PFSK-1 (cell line): Measurements from ENCODE around the gene INSM1.

Experiments
- POLR2AphosphoS5 ChIP-seq: IDR thresholded peaks from 2 replicates; pipeline ENCODE4 v1.6.1; 2012; ENCODE audit warnings: low read depth, mild to moderate bottlenecking, control low read depth, low read length, moderate library complexity
- SIN3A ChIP-seq: IDR thresholded peaks from 2 replicates; pipeline ENCODE4 v1.6.1; 2012; ENCODE audit warnings: mild to moderate bottlenecking, low read length, moderate library complexity, borderline replicate concordance; ENCODE audit not compliant: insufficient read depth
- TAF1 ChIP-seq: IDR thresholded peaks from 2 replicates; pipeline ENCODE4 v1.6.1; 2012; ENCODE audit warnings: low read length, control low read depth, borderline replicate concordance; ENCODE audit not compliant: insufficient read depth
- TF ChIP-seq, protein P1 (sequence below), 2 experiments: IDR thresholded peaks; 2 replicates each; pipeline versions ENCODE4 v1.6.1 to v1.8.0; 2011 to 2012; ENCODE audit warnings: low read depth in 2 of 2, low read length in 2 of 2, control low read depth in 1 of 2, inconsistent platforms in 1 of 2, mild to moderate bottlenecking in 1 of 2, moderate library complexity in 1 of 2; ENCODE audit not compliant: insufficient read depth in 1 of 2

DNA sequence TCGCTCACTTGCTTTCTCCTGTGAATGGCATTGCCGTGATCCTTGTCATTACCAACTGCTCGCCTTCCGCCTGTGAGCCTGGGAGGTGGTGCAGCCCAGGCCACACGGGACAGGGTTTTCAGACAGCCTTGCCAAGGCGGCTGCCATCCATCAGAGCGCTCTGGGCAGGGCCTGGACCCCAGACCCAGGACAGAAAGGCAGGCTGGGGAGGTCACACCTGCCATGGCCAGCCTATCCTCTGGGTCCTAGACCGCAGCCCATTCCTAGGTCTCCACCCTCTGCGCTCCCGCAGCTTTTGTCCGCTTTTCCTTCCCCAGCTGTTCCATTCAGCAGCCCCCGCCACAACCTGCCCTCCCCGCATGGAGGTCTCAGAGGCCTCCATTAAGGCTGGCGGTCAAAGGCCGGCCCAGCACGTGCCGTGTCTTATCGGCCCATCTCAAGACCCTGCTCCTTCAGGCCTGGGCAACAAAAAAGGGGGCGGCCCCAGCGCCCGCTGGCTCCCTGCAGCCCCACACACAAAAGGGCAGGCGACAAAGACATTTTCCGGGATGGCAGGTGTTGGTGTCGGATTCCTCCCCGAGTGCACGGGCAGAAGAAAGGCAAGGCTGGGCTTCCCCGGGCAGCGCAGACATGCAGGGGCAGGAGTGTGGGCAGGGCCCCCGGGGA lies 28.1 kb downstream of the INSM1 start:
- TF ChIP-seq TAF1 (no peak), POLR2AphosphoS5 (no peak), SIN3A (no peak)
- TF ChIP-seq, protein P1, sequence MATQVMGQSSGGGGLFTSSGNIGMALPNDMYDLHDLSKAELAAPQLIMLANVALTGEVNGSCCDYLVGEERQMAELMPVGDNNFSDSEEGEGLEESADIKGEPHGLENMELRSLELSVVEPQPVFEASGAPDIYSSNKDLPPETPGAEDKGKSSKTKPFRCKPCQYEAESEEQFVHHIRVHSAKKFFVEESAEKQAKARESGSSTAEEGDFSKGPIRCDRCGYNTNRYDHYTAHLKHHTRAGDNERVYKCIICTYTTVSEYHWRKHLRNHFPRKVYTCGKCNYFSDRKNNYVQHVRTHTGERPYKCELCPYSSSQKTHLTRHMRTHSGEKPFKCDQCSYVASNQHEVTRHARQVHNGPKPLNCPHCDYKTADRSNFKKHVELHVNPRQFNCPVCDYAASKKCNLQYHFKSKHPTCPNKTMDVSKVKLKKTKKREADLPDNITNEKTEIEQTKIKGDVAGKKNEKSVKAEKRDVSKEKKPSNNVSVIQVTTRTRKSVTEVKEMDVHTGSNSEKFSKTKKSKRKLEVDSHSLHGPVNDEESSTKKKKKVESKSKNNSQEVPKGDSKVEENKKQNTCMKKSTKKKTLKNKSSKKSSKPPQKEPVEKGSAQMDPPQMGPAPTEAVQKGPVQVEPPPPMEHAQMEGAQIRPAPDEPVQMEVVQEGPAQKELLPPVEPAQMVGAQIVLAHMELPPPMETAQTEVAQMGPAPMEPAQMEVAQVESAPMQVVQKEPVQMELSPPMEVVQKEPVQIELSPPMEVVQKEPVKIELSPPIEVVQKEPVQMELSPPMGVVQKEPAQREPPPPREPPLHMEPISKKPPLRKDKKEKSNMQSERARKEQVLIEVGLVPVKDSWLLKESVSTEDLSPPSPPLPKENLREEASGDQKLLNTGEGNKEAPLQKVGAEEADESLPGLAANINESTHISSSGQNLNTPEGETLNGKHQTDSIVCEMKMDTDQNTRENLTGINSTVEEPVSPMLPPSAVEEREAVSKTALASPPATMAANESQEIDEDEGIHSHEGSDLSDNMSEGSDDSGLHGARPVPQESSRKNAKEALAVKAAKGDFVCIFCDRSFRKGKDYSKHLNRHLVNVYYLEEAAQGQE (IDR thresholded peaks at IDR 0.05; ENCODE audit: insufficient read depth in 1 of 2, low read depth in 2 of 2, low read length in 2 of 2) = no peak
